Cardiac septum (tissue), 1 donor: Measurements from ENCODE around the gene CHN1. TPM values are rescaled to one million over a fixed set of nuclear protein-coding genes. Genes with fewer than 3 reads are reported as not detected.

ENCODE experiments used
- DNase-seq: peaks from one replicate; pipeline ENCODE4 v3.0.0-alpha.2; 2020; ENCODE audit warnings: low spot score
- intact Hi-C: fragments of 100-400 bp; cut with DNase I; formaldehyde crosslinking; loops from one replicate; pipeline ENCODE4 v1.14.0; 2022
- total RNA-seq: library from RNA; stranded (reverse); fragmentation: NEBNext Ultra II Directional; extraction: Animal tissue kit (Norgen Biotek cat#: 25700); gene quantifications from one replicate; pipeline ENCODE4 v1.2.1, GENCODE V29; 2021
- donor health status: DM: no; HTN: no; CAD: no.

CHN1 gene
- total RNA-seq, 1 donor from 2014 or later = 23.8 TPM

DNA sequence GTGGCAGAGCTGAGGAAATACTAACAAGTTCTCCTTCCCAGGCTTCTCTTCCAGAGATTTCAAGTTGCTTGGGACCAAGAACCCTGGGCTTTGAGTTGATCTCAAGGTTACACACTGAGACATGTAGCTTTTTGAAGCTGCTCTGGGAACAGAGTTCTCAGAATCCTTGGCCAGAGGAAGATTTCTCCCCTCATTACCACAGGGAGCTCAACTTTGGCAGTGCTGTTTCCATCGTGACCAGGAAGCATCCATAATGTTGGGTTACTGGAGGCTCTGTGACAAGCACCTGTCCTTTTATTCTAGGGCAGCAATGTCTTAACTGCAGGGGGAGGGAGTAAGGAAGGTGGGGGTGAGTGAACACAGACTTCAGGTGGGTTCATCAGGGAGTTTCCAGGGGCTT lies 199.4 kb downstream of the CHN1 start:
- intact Hi-C loops = no loop called here
- no peak for DNase-seq

GRCh38 chr2:174802459-174802858 lies 202.7 kb downstream of the CHN1 start:
- intact Hi-C loops = no loop called here
- no peak for DNase-seq

- intact Hi-C loops = no loop called here
- DNase-seq = no peak
Measured at GRCh38 chr2:174800436-174801205, 204.6 kb downstream of the CHN1 start.

- DNase-seq = no peak
- intact Hi-C loops = no loop called here
Measured at GRCh38 chr2:174798801-174799200, 206.4 kb downstream of the CHN1 start.

DNA sequence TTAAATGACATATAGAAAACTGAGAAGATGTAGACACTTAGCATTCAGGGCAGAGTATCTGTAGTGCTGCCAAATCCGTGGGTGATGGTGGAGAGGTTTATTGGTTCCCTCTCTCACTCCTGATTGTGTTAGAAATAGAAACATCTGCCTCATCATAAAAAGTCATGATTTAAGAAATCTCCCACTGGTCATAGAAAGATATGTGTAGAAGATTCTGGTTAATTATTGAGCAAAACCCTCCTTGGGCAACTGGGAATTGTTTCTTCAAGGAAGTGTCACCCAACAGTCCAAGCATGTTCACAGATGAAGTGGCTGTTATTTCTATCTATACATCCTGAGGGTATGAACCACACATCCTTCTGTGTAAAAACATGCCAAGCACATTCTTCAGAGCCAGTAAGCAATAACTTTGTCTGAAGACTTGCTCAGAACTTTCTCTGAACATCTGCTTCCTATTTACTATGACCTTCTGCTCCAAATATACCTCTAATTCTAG lies 207.4 kb downstream of the CHN1 start:
- intact Hi-C loops = no loop called here

DNA sequence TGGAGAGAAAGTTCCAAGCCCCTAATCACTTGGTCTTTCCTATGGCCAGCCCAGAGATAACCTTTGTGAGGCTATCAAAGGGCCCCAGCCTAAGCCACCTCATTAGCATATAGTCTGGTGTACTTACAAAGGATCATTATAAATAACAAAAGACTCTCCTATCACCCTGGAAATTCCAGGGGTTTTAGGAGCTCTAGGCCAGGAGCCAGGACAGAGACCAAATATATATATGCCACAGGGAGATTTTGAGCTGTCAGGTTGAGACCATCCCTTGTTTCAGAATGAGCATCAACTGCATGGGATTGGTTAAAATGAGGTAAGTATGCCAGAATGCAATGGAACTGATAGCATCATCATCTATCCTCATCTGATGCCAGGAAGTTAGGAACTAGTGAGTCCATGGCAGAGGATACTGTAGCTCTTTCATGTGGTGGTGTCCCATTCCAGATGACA lies 208.8 kb downstream of the CHN1 start:
- intact Hi-C loops = no loop called here
- no peak for DNase-seq

More for the DNA sequence above, 207.4 kb downstream of the CHN1 start:
- no peak for DNase-seq

DNA sequence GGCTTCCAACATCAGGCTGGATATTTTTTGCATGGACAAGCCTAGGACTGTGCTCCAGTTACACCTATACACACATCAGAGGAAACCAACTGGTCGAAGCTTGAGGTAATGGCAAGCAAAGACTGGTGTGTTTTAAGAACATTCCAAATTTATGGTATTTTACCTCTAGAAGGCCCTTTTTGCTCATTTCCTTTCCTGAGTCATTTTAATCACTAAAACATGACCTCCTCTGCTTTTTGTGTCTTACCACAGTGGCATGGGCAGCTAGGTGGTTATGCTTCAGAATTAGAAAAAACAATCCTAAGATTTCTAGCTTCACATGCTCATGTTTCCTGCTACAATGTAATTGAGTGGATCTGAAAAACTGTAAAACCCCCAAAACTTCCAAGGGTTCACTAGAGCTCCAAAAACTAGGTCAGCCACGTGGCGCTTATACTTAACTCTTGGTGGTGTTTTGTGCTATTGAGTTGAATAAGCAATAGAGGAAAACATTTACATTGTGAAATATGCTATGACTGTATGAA lies 210.3 kb downstream of the CHN1 start:
- intact Hi-C loops = no loop called here
- no peak for DNase-seq

- no peak for DNase-seq
- intact Hi-C loops = no loop called here
Measured at GRCh38 chr2:174792309-174793025, 212.7 kb downstream of the CHN1 start.

DNA sequence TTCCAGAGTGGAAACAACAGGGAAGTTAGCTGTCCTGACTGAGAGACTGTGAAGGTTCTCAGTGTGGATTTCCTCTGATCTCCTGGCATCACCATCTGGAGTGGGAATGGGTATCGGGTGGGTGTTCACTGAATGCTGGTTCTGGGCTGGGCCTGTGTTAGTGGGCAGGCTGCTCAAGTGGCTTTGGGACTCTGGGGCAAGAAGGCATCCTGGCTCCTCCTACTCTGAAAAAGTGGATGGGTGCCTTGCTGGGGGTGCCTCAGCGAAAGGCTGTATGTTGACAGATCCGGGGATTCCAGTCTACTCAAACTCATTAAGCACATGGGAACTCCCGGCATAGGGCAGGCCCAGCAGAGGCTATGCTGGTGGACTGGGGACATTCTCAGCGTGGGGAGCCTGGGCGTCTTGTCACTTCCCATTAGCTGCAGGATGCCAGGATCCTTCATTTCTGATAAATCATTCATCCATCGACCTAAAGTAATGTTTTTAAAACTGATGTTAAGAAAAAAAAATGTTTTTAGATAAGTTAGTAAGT lies 213.4 kb downstream of the CHN1 start:
- no peak for DNase-seq
- intact Hi-C loops = no loop called here

GRCh38 chr2:174791020-174791419 lies 214.2 kb downstream of the CHN1 start:
- intact Hi-C loops = no loop called here
- no peak for DNase-seq

DNA sequence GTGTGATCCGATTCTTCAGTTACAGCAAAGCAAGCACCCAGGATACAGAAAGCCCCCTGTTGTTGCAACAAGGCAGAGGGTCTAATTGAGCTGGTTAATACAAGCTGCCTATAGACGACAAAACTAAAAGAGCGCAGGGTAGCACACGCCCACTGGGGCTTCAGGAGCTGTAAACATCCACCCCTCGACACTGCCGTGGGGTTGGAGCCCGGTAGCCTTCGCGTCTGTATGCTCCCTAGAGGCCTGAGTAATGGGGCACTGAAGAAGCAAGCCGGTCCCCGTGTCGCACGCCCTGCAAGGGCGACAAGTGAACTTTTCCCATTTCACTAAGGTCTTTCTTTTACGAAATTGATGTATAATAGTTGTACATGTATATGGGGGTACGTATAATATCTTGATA lies 216.2 kb downstream of the CHN1 start:
- DNase-seq = no peak
- intact Hi-C loops = no loop called here

GRCh38 chr2:174788291-174788929 lies 216.8 kb downstream of the CHN1 start:
- intact Hi-C loops = no loop called here
- no peak for DNase-seq

DNA sequence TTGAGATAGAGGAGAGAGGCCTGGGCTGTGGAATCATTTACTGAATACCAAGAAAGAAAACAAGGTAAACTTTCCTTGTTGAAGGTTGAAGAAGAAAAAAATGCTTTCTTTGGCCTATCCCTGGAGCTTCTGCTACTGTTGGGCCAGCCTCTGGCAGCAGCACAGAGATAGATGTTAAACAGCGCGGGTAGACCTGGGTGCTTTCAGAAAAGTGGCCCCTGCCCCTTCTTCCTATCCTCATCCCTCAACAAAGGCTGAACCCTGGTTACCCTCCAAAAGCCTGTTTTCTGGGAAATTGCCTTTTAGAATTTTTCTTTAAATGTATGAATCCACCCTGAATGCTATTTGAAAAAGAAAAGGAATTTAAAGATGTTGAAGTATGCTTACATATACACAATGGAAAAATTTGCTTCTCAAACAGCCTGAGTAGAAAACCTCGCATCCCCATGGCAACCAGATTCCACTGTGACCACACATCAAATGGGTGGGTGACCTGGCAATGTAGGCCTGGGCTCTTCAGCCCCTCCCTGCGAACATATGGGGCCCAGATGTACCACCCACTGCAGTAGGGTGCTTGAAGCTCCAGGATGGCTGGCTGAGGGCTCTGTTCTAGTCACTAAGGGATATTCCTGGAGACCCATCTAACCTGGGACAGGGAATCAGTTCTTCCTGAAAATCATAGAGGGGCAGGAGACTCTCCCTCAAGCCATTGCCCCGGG lies 217.5 kb downstream of the CHN1 start:
- intact Hi-C loops = no loop called here
- no peak for DNase-seq

DNA sequence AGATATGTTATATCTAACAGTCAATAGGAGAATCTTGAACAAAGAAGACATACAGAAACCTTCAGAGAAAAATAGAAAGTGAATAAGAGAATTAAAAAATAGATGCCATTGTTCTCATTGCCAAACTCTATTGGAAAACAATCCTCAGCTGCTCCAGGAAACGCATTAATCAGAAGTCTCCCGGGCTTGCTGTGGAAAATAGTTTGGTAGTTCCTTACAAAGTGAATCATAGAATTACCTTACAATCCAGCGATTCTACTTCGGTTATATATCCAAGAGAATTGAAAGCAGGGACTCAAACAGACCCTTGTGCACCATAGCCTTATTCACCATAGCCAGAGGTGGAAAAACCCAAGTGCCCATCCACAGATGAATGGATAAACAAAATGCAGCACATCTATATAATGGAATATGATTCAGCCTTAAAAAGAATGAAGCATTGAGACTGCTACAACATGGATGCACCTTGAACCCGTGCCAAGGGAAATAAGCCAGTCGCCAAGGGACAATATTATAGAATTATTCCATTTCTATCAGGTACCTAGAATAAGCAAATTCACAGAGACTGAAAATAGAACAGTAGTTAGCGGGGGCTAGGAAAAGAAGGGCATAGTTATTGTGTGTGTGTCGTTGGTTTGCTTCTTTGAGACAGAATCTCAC lies 219.0 kb downstream of the CHN1 start:
- intact Hi-C loops = no loop called here
- no peak for DNase-seq

GRCh38 chr2:174785481-174785880 lies 219.7 kb downstream of the CHN1 start:
- DNase-seq = no peak
- intact Hi-C loops = no loop called here

- no peak for DNase-seq
- intact Hi-C loops = no loop called here
Measured at GRCh38 chr2:174784909-174785308, 220.3 kb downstream of the CHN1 start.

GRCh38 chr2:174784316-174784715 lies 220.9 kb downstream of the CHN1 start:
- intact Hi-C loops = no loop called here
- no peak for DNase-seq

DNA sequence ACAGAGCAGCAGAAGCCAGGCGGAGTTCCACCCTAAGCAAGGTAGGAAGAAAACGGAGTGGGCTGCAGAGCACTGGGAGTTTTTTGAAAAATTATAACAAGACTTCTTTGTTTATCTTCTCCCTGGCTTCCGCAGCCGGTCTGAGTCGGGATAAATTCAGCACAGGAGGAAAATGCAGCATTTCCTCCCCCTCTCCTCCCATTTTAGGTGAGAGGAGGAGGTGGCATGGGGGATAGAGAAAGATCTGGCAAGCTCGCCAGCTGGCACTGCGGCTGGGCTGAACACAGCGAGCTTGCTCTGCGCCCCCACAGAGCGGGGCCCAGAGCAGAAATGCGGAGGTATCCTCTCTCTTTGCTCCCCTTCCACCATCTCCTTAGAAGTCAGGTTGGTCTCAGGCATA lies 223.2 kb downstream of the CHN1 start:
- DNase-seq = no peak
- intact Hi-C loops = no loop called here

DNA sequence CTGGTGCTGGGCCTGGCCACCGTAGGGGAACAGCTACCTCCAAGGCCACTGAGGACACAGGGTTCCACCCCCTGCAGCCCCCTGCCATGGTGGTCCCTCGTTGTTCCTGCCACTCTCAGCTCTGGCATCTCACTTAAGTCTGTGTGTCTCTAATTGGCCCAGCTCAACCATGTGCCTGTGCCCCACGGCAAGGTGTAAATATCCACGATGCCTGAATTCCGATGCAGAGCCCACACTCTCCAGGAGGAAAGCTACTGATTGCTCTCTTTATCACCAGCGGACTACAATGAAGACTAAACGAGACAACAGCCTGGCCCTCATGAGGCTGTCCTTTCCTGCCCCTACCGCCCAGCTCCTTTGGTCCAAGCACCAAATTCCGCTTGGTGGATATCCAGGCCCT lies 223.9 kb downstream of the CHN1 start:
- no peak for DNase-seq
- intact Hi-C loops = no loop called here
